MG63 (cell line): ENCODE results near the gene RPAP3. TPM values are rescaled to one million over a fixed set of nuclear protein-coding genes. Genes with fewer than 3 reads are reported as not detected.
"Not testable (repeated sequence)": the region's sequence is repeated elsewhere in the genome, so short reads cannot be mapped to it uniquely, and the experiment has no call there.

Experiments
- DNase-seq: peaks from one replicate; pipeline ENCODE4 v3.0.0-alpha.2; 2020
- H3K27me3 ChIP-seq: fragments of 250-450 bp; sonication (Bioruptor Pico); 2 replicates; pipeline ENCODE4 v1.5.1; 2020; ENCODE audit warnings: mild to moderate bottlenecking, moderate library complexity
- H3K36me3 ChIP-seq: fragments of 250-450 bp; sonication (Bioruptor Pico); 2 replicates; pipeline ENCODE4 v1.5.1; 2020; ENCODE audit warnings: mild to moderate bottlenecking, moderate library complexity
- H3K4me3 ChIP-seq: fragments of 250-450 bp; sonication (Bioruptor Pico); 2 replicates; pipeline ENCODE4 v1.5.1; 2020; ENCODE audit warnings: mild to moderate bottlenecking, moderate library complexity
- H3K9me3 ChIP-seq: fragments of 250-450 bp; sonication (Bioruptor Pico); 2 replicates; pipeline ENCODE4 v1.5.1; 2020; ENCODE audit warnings: mild to moderate bottlenecking, moderate library complexity
- total RNA-seq: library from RNA; depleted of rRNA; stranded (reverse); fragments of >200 nt; shearing (Covaris generic); gene quantifications from 2 replicates; pipeline ENCODE4 v1.2.3, GENCODE V29; 2014; ENCODE audit warnings: low replicate concordance

The RPAP3 gene
- total RNA-seq, 1 experiment from 2014 or later = 18.1 TPM

GRCh38 chr12:47711448-47711847, 5.6 kb upstream of the RPAP3 start:
- Histone ChIP-seq H3K4me3 (no peak overlapping the region), H3K27me3 (no peaks in the 10 kb centered on the region), H3K36me3 (no peaks in the 10 kb centered on the region), H3K9me3 (no peaks in the 10 kb centered on the region)
- no peak for DNase-seq

- no peaks in the 10 kb centered on the region for H3K9me3 ChIP-seq
- DNase-seq = no peak
- no peaks in the 10 kb centered on the region for H3K27me3 ChIP-seq
- H3K36me3 ChIP-seq = no peaks in the 10 kb centered on the region
- no peak overlapping the region for H3K4me3 ChIP-seq
These were observed 4.4 kb upstream of the RPAP3 start for GRCh38 chr12:47710278-47710677.

DNA sequence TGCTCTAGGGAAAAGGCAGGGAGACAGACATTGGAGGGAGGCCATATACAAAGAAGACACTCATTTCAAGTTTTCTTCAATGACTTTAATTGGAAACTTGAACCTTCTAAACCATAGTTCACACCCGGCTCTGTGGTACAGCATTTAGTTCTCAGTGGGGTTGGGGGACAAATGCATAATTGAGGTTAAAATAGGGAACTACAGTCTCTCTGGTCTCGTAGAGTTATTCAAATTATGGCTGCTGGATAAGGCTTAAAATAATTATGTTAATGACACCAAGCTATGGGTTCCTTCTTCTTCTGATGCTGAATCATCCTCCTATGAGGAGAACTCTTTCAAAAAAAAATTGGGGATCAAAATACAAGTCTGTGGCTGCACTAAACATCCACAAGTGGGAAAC, 3.8 kb upstream of the RPAP3 start:
- Histone ChIP-seq H3K4me3 (no peak overlapping the region), H3K27me3 (no peaks in the 10 kb centered on the region), H3K36me3 (no peaks in the 10 kb centered on the region), H3K9me3 (no peaks in the 10 kb centered on the region)
- no peak for DNase-seq

GRCh38 chr12:47709237-47709636, 3.4 kb upstream of the RPAP3 start:
- DNase-seq = no peak
- H3K4me3 ChIP-seq = no peak overlapping the region
- no peaks in the 10 kb centered on the region for H3K36me3 ChIP-seq
- no peaks in the 10 kb centered on the region for H3K9me3 ChIP-seq
- no peaks in the 10 kb centered on the region for H3K27me3 ChIP-seq

DNA sequence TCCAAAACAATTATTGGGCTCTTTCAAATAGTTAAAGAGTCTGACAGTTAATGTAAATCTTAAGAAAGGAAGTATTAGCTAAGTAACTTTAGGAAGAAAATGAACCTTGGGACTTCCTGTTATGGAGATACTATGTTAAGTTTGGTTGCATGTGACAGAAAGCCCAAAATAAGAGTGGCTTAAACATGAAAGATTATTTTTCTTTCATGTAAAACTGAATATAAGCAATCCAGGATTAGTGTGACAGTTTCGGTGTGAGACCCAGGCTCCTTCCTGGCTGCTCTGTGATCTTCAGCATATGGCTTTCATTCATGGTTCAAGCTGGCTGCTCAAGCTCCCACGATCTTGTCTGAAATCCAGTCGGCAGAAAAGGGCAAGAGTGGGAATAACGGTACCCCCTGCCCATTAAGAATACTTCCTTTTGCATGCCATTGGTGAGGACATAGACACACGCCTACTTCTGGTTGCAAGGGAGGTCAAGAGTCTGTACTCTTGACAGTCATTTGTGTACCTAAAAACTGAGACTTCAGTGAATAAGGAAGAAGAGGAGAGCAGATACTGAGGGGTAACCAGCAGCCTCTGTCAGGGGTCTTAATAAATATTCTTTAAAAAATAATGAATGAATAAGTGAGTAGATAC, 2.2 kb upstream of the RPAP3 start:
- Histone ChIP-seq H3K4me3 (no peak overlapping the region), H3K36me3 (peaks cover 10% of the 10 kb centered on the region), H3K9me3 (no peaks in the 10 kb centered on the region), H3K27me3 (no peaks in the 10 kb centered on the region)
- DNase-seq = no peak

DNA sequence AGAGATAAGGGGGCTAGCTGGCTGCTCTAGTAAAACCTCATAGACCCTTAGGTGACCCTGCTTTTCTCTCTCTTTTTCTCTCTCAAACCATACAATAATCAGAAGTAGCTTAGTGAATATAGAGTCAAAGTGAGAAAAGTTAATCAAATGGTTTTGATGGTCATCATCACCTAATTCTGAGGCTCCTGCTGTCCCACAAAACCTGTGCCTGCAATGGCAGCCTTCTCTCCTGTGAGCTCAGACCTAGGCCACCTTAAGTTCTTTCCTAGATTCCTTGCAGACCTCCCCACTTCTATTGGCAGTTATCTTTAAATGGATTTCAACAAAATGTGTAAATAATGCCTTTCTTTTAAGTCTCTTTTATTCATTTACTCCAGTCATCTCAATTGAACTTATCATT, 1.5 kb upstream of the RPAP3 start:
- H3K9me3 ChIP-seq = no peaks in the 10 kb centered on the region
- no peak overlapping the region for H3K4me3 ChIP-seq
- no peak for DNase-seq
- no peaks in the 10 kb centered on the region for H3K27me3 ChIP-seq
- peaks cover 14% of the 10 kb centered on the region for H3K36me3 ChIP-seq

DNA sequence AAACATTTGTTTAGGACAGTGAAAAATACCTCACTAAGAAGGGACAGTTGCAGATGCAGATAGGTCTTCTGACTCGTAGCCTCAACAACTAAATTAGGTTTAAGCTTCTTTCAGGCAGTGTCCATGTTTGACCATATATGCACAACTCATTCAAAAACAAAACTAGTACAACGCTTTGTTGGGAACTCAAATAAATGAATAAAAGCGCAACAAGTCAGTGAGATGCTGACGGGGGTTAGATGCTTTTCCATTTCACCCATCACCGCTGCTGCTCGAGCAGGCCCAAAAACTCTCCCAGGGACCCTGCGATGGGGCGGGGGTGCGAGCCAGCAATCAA, 633 bp downstream of the RPAP3 start:
- Histone ChIP-seq H3K9me3 (no peaks in the 10 kb centered on the region), H3K36me3 (peaks cover 30% of the 10 kb centered on the region), H3K27me3 (no peaks in the 10 kb centered on the region), H3K4me3 (peak overlapping the region; percentile 66)
- no peak for DNase-seq

DNA sequence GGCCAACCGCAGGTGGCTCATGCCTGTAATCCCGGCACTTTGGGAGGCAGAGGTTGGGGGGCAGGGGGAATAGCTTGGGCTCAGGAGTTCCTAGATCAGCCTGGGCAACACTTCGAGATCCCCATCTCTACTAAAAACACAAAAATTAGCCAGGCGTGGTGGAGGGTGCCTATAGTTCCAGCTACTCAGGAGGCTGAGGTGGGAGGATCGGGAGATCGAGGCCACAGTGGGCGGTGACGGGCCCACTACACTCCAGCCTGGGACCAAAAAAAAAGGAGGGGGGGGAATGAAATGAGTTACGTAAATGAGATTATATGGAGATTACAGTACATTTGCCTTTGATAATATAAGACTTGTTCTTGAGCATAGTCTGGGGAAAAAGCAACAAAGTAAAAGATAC, 1.1 kb downstream of the RPAP3 start:
- no peaks in the 10 kb centered on the region for H3K9me3 ChIP-seq
- no peak for DNase-seq
- H3K36me3 ChIP-seq = peaks cover 33% of the 10 kb centered on the region
- H3K4me3 ChIP-seq = peak overlapping the region; percentile 66
- H3K27me3 ChIP-seq = no peaks in the 10 kb centered on the region

GRCh38 chr12:47700263-47700662, 5.6 kb downstream of the RPAP3 start:
- peaks cover 62% of the 10 kb centered on the region for H3K36me3 ChIP-seq
- H3K9me3 ChIP-seq = no peaks in the 10 kb centered on the region
- no peak overlapping the region for H3K4me3 ChIP-seq
- DNase-seq = no peak
- H3K27me3 ChIP-seq = no peaks in the 10 kb centered on the region

- peaks cover 2% of the 10 kb centered on the region; the same call in 1 of the 2 replicates for H3K9me3 ChIP-seq
- no peaks in the 10 kb centered on the region for H3K27me3 ChIP-seq
- no peak for DNase-seq
- H3K4me3 ChIP-seq = no peak overlapping the region
- peaks cover 73% of the 10 kb centered on the region for H3K36me3 ChIP-seq
These were observed 7.2 kb downstream of the RPAP3 start for GRCh38 chr12:47698631-47699030.

DNA sequence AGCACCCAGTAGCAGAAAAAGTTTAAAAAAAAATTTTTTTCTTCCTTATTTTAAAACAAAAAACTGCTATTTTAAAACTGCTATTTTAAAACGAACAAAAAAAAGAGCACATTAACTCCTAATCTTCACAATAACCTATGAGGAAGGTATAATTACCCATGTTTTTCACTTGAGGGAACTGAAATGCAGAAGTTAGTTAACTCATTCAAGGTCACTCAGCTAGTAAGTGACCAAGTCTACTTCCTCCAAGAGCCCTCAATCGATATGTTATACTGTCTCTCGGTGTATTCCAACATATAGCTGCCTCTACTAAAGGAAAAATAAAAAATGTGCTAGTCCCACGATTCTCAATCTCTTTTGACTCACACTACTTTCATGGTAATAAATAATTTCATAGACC, 7.8 kb downstream of the RPAP3 start:
- Histone ChIP-seq H3K9me3 (peaks cover 3% of the 10 kb centered on the region; the same call in 1 of the 2 replicates), H3K36me3 (peaks cover 73% of the 10 kb centered on the region), H3K4me3 (no peak overlapping the region), H3K27me3 (no peaks in the 10 kb centered on the region)
- DNase-seq = no peak

DNA sequence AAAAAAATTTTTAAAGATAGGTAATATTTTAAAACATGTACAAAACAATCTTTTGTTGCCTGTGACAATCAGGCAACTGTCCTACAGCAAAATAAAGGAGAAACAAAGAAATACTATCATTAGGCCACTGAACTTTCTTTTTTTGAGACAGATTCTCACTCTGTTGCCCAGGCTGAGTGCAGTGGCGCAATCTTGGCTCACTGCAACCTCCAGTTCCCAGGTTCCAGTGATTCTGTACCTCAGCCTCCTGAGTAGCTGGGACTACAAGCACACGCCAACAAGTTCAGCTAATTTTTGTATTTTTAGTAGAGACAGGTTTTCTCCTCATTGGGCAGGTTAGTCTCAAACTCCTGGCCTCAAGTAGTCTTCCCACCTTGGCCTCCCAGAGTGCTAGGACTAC, 16.6 kb downstream of the RPAP3 start:
- Histone ChIP-seq H3K4me3 (no peak overlapping the region), H3K27me3 (no peaks in the 10 kb centered on the region), H3K36me3 (peaks cover 54% of the 10 kb centered on the region), H3K9me3 (peaks cover 3% of the 10 kb centered on the region; the same call in 1 of the 2 replicates)
- DNase-seq = no peak

DNA sequence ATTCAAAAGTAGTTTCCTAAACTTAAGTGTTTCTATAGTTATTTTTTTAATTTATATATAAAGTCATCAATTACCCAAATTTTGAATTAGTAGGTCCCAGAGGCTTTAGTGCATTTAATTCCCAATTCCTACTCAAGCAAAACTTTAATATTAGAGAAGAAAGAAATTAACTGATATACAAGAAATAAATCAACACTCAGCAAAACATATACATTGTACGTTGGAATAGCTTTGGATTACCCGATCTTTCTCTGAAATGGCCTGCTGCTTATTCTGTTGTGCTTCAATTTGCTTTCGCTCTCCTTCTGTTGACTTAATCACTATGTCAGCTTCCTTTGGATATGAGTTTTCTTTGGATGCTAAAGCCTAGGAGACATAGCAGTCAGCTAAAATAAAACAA, 18.2 kb downstream of the RPAP3 start:
- no peaks in the 10 kb centered on the region for H3K9me3 ChIP-seq
- no peak overlapping the region for H3K4me3 ChIP-seq
- peaks cover 39% of the 10 kb centered on the region for H3K36me3 ChIP-seq
- H3K27me3 ChIP-seq = no peaks in the 10 kb centered on the region
- DNase-seq = no peak

DNA sequence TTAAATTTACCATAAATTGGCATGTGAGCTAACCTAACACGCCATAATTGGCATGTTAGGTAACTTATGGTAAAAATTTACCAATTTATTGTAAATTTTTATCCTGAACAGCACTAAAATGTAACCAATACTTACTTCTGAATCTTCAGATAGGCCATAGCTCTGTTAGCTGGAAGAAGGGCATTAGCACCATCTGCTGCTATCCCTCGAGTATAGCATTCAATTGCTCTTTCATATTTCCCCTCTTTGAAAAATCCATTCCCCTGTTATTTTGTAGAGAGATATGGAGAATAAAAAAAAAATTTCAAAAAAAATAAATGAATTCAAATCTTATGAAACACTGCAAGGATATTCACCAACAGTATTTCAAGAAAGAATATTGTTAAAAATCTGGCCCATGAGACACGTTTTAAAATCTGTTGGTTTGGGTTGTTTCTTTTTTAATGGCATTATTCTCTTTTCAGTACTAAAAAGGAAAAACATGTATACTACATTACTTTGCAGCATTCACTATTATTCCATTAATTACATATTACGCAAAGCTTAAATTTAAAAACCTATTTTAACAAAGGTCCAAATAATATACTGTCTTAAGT, 19.1 kb downstream of the RPAP3 start:
- peaks cover 30% of the 10 kb centered on the region for H3K36me3 ChIP-seq
- no peaks in the 10 kb centered on the region for H3K9me3 ChIP-seq
- no peaks in the 10 kb centered on the region for H3K27me3 ChIP-seq
- no peak overlapping the region for H3K4me3 ChIP-seq
- DNase-seq = peak; percentile 5

DNA sequence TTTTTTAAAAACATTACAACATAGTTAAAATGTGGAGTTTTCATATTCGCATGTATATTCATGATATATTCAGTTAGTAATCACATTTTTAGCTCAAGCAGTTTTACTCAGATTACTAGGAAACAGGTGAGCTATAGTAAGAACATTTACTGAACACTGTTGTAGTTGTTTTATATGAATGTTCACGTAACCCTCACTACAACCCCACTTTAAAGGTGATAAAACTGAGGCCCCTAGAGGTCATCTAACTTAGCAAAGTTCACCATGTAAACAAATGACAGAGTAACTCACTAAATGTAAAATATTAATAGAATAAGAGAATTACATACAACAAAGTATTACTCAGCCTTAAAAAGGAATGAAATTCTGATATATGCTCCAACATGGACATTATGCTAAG, 26.0 kb downstream of the RPAP3 start:
- Histone ChIP-seq H3K4me3 (no peak overlapping the region), H3K9me3 (no peaks in the 10 kb centered on the region), H3K27me3 (no peaks in the 10 kb centered on the region), H3K36me3 (peaks cover 57% of the 10 kb centered on the region)
- DNase-seq = no peak

- DNase-seq = no peak
- Histone ChIP-seq H3K4me3 (no peak overlapping the region), H3K9me3 (no peaks in the 10 kb centered on the region), H3K27me3 (no peaks in the 10 kb centered on the region), H3K36me3 (peaks cover 40% of the 10 kb centered on the region)
These were observed 33.8 kb downstream of the RPAP3 start for GRCh38 chr12:47672068-47672467.

GRCh38 chr12:47667935-47668334, 37.9 kb downstream of the RPAP3 start:
- DNase-seq, H3K9me3 ChIP-seq, H3K4me3 ChIP-seq, H3K27me3 ChIP-seq: not testable (repeated sequence)
- peaks cover 51% of the 10 kb centered on the region for H3K36me3 ChIP-seq

DNA sequence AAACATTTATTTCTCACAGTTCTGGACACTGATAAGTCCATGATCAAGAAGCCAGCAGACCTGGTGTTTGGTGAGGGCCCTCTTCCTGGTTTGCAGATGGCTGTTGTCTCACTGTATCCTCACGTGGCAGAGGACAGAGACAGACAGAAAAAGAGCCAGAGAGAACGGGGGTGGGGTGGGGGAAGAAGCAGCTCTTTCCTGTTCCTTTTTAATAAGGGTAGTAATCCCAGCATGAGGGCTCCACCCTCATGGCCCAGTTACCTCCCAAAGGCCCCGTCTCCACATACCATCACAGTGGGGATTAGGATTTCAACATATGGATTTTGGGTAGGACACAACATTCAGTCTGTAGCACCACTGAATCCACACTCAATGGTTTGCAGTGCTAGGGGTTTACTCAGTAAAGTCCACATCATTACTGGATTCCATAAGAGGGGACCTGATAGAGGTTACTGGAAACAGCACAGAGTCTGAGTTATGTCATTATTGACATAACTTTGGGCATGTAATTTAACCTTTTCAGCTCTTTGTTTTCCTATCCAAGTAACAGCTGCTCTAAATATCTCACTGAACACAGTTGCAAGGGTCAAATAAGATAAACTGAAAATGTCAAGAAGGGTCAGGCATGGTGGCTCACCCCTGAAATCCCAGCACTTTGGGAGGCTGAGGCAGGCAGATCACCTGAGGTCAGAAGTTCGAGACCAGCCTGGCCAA, 53.2 kb downstream of the RPAP3 start:
- no peak for DNase-seq
- H3K27me3 ChIP-seq = no peaks in the 10 kb centered on the region
- H3K36me3 ChIP-seq = peaks cover 7% of the 10 kb centered on the region; the same call in 1 of the 2 replicates
- no peaks in the 10 kb centered on the region for H3K9me3 ChIP-seq
- no peak overlapping the region for H3K4me3 ChIP-seq
